Fibroblast of the aortic adventitia (primary cell): ENCODE results near the gene GAL. TPM values are rescaled to one million over a fixed set of nuclear protein-coding genes. Genes with fewer than 3 reads are reported as not detected.

Experiments used
- DNase-seq: peaks from one replicate; pipeline ENCODE4 v3.0.0-alpha.2; 2010; ENCODE audit warnings: low read depth
- H3K4me3 ChIP-seq: 2 replicates; pipeline ENCODE4 v1.5.1; 2011; ENCODE audit warnings: low read depth, mild to moderate bottlenecking, control low read depth, low read length, moderate library complexity
- total RNA-seq: library from RNA; depleted of rRNA; stranded (reverse); fragments of >200 nt; gene quantifications from 2 replicates; pipeline ENCODE4 v1.2.3, GENCODE V29; 2012; ENCODE audit warnings: low replicate concordance
- TF ChIP-seq, protein P1 (sequence below): IDR thresholded peaks from 2 replicates; pipeline ENCODE4 v1.5.1; 2011; ENCODE audit warnings: mild to moderate bottlenecking, low read length, control low read depth, inconsistent platforms; ENCODE audit not compliant: insufficient read depth

The GAL gene
- total RNA-seq, 1 donor = not detected

- H3K4me3 ChIP-seq = no peak overlapping the region
- TF ChIP-seq, protein P1, sequence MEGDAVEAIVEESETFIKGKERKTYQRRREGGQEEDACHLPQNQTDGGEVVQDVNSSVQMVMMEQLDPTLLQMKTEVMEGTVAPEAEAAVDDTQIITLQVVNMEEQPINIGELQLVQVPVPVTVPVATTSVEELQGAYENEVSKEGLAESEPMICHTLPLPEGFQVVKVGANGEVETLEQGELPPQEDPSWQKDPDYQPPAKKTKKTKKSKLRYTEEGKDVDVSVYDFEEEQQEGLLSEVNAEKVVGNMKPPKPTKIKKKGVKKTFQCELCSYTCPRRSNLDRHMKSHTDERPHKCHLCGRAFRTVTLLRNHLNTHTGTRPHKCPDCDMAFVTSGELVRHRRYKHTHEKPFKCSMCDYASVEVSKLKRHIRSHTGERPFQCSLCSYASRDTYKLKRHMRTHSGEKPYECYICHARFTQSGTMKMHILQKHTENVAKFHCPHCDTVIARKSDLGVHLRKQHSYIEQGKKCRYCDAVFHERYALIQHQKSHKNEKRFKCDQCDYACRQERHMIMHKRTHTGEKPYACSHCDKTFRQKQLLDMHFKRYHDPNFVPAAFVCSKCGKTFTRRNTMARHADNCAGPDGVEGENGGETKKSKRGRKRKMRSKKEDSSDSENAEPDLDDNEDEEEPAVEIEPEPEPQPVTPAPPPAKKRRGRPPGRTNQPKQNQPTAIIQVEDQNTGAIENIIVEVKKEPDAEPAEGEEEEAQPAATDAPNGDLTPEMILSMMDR = no peak
- DNase-seq = no peak
Observed at GRCh38 chr11:68649851-68650555, 34.3 kb upstream of the GAL start.

GRCh38 chr11:68650801-68651200, 33.5 kb upstream of the GAL start:
- TF ChIP-seq, protein P1 = no peak
- DNase-seq = no peak
- no peak overlapping the region for H3K4me3 ChIP-seq

DNA sequence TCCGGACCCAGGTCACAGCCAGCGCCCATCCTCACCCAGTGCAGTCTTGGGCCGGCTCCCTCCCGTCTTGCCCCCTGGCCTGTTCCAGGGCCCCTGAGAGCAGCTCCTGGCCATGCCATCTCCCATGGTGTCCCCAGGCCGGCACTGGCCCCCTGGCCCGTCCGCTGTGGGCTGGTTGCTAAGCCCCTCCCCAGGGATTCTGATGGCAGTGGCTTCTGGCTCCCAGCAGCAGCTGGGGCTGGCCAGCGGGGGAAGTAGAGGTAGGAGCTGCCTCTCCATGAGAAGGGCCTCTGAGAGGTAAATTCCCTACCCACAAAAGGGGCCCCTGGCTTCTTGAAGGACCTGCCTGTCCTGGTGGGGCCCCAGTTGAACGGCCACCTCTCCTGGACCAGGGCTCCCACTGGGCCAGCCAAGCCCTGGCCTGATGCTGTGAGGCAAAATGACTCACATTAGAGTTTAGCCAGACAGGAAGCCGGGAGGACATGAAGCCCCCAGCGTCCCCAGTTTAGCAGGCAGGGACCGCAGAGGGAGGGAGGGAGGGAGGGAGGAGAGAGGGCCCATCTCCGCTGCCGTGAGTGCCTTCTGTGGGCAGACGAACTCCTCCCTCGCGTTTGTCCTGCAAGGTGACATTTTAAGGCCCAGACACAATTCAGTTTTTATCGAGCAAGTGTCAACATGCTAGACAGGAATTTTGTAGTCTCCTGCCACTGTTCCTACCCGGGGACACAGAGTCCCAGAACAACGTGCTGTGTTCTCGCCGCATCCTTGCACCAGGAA, 32.9 kb upstream of the GAL start:
- H3K4me3 ChIP-seq = no peak overlapping the region
- no peak for DNase-seq
- TF ChIP-seq, protein P1 = no peak

DNA sequence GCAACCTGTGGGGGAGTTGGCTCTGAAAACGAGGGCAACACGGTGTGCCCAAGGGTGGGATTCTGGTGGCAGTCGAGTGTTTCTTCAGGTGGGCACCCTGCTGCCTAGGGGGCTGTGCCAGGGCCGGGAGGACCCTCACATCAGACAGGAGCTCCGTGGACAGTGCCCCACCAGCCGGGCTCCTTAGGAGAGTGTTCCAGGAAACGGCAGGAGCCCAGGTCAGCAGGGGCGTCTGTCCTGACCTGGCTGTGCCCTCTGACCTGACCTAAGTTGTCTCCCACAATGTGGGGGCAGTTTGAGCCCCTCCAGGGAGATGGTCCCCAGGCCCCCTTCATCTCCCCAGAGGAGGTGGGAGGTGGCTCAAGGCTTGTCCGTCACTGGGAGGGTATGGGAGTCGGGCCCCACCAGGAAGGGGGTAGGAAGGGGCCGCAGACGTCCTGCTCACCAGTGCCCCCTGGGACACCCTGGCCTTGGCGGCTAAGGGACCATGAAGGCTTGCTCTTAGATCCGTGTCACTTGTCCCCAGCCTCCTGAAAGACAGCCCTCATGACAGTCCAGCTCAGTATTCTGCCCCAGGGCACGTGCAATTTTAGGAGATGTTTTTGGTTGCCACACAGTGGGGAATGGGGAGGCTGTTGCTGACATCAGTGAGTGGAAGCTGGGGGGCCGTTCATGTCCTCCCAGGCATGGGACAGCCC, 32.2 kb upstream of the GAL start:
- no peak for DNase-seq
- no peak overlapping the region for H3K4me3 ChIP-seq
- TF ChIP-seq, protein P1 = no peak

DNA sequence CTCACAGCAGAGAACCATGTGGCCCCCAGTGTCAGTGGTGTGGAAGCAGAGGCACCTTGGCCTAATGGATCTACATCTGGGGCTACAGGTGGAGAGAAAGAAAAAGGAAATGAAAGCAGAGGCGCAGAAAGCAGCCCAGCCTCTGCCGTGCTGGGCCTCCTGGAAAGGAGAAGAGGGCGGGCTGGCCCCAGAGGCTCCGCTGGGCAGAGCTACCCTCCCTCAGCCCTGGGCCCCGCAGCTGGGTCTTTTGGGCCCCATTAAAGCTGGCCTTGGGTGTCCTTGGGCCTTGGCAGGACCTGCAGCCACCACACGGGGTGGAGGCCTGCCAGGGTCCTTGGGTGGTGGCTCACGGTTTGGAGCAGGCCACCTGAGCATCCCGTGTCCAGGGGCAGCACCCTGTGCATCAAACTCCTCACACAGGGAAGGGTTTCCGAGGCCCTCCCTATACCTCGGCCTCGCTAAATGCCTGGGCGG, 31.6 kb upstream of the GAL start:
- TF ChIP-seq, protein P1 = no peak
- no peak for DNase-seq
- no peak overlapping the region for H3K4me3 ChIP-seq

- no peak for DNase-seq
- H3K4me3 ChIP-seq = no peak overlapping the region
- TF ChIP-seq, protein P1 = no peak
Observed at GRCh38 chr11:68653486-68654430, 30.6 kb upstream of the GAL start.
